Measurements from ENCODE around the gene ZMYND15. TPM values are rescaled to one million over a fixed set of nuclear protein-coding genes. Genes with fewer than 3 reads are reported as not detected.

Gene ZMYND15
- total and polyA plus RNA-seq, 2 of the 4 experiments (the other 2 are of a cell fraction), result 0.07 TPM; not detected in 1

DNA sequence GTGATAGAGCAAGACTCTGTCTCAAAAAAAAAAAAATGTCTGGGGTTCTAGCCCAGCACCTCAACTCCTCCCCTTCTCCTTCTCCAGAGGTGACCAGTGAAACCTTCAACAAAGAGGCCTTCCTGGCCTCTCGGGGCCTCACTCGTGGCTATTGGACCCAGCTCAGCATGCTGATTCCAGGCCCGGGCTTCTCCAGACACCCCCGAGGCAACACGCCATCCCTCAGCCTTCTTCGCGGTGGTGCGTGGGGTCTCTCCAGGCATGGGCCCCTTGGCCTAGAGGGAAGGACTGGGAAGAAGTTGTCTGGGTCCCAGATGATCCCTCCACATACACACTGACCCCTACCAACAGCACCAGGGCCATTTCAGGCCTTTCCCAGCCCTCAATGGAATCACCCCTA, 3.6 kb downstream of the ZMYND15 start:
- Histone ChIP-seq H3K4me3 (ENCODE audit: insufficient read depth, low read depth, low read length) (no peak overlapping the region), H3K36me3 (ENCODE audit: control insufficient read depth, insufficient read depth, low read length) (no peaks in the 10 kb centered on the region), H2BK120ac (ENCODE audit: low read depth, low read length) (no peak overlapping the region), H2BK20ac (ENCODE audit: low read depth, low read length) (no peak overlapping the region), H2AFZ (replicated peaks; ENCODE audit: low read length, poor library complexity) (no peak overlapping the region), H3K56ac (ENCODE audit: extremely low read depth, insufficient read depth, low read length) (no peak overlapping the region), H3K79me1 (ENCODE audit: low read depth in 1 of 2, low read length in 2 of 2) (no peaks in the 10 kb centered on the region), H2AK9ac (replicated peaks; ENCODE audit: low read depth, low read length, poor library complexity) (no peak overlapping the region), H4K5ac (ENCODE audit: low read depth, low read length) (no peak overlapping the region), H2BK5ac (ENCODE audit: low read depth, low read length, poor library complexity, severe bottlenecking) (no peak overlapping the region), H3K4ac (ENCODE audit: low read depth, low read length) (no peak overlapping the region), H3K4me1 (ENCODE audit: control insufficient read depth, insufficient read depth, low read length) (peaks cover 8% of the 10 kb centered on the region; the same call in 1 of the 2 replicates), H4K20me1 (ENCODE audit: insufficient read depth, low read length) (no peaks in the 10 kb centered on the region), H4K91ac (ENCODE audit: insufficient read depth, low read depth, low read length) (no peak overlapping the region), H3K9me1 (ENCODE audit: insufficient read depth, low read length) (no peaks in the 10 kb centered on the region), H3K27ac (ENCODE audit: insufficient read depth, low read length) (no peak overlapping the region), H2BK15ac (ENCODE audit: low read depth, low read length) (no peak overlapping the region), H4K8ac (ENCODE audit: low read depth in 2 of 2, low read length in 2 of 2) (no peak overlapping the region), H3K14ac (replicated peaks; ENCODE audit: low read depth, low read length) (no peak overlapping the region), H3K23ac (ENCODE audit: low read depth, low read length) (no peak overlapping the region), H2AK5ac (ENCODE audit: low read depth, low read length) (no peak overlapping the region), H3K18ac (ENCODE audit: low read depth, low read length) (no peak overlapping the region), H3K9me3 (ENCODE audit: control insufficient read depth, insufficient read depth, low read length) (no peaks in the 10 kb centered on the region), H3K27me3 (ENCODE audit: control insufficient read depth, insufficient read depth, low read length) (peaks cover 79% of the 10 kb centered on the region), H3K9ac (ENCODE audit: low read depth, low read length) (no peak overlapping the region), H3K4me2 (ENCODE audit: low read depth, low read length) (no peak overlapping the region)
- DNase-seq (no peak), ATAC-seq (ENCODE audit: low read depth) (no peak)
- in situ Hi-C loops (cut with MboI; ENCODE audit: low sequenced_read_pairs) (no loop called here), intact Hi-C loops (cut with micrococcal nuclease) (no loop called here), dilution Hi-C loops (cut with HindIII; ENCODE audit: low sequenced_read_pairs, unreplicated experiment) (no loop called here)
- WGBS, 2 experiments (ENCODE audit: extremely low coverage in 2 of 2, insufficient read length in 1 of 2), result no CpG with 5 or more reads among the region's 8 CpGs
- CTCF ChIA-PET, result no interaction called here
- no TSS peak for BruUV-seq (replicated peaks)
- TF ChIP-seq, protein P1, sequence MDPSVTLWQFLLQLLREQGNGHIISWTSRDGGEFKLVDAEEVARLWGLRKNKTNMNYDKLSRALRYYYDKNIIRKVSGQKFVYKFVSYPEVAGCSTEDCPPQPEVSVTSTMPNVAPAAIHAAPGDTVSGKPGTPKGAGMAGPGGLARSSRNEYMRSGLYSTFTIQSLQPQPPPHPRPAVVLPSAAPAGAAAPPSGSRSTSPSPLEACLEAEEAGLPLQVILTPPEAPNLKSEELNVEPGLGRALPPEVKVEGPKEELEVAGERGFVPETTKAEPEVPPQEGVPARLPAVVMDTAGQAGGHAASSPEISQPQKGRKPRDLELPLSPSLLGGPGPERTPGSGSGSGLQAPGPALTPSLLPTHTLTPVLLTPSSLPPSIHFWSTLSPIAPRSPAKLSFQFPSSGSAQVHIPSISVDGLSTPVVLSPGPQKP (IDR thresholded peaks at IDR 0.05; ENCODE audit: borderline replicate concordance, low read depth, low read length), result no peak
- TF ChIP-seq MXI1 (IDR thresholded peaks at IDR 0.05; ENCODE audit: borderline replicate concordance, low read depth, low read length) (no peak), CEBPB (IDR thresholded peaks at IDR 0.05; ENCODE audit: low read depth, low read length) (no peak), POLR2A (IDR thresholded peaks at IDR 0.05; ENCODE audit: low read depth, low read length) (no peak), CHD1 (IDR thresholded peaks at IDR 0.05; ENCODE audit: low read depth, low read length) (no peak)
- POLR2A ChIA-PET (ENCODE audit: unreplicated experiment), result no interaction called here
